ENCODE measurements around the gene MESP2. TPM values are rescaled to one million over a fixed set of nuclear protein-coding genes. Genes with fewer than 3 reads are reported as not detected.

Gene MESP2
- total and polyA plus RNA-seq, 2 of the 13 experiments (the other 11 are each of a cell fraction or from before 2014, with no cell fraction given) = not detected

DNA sequence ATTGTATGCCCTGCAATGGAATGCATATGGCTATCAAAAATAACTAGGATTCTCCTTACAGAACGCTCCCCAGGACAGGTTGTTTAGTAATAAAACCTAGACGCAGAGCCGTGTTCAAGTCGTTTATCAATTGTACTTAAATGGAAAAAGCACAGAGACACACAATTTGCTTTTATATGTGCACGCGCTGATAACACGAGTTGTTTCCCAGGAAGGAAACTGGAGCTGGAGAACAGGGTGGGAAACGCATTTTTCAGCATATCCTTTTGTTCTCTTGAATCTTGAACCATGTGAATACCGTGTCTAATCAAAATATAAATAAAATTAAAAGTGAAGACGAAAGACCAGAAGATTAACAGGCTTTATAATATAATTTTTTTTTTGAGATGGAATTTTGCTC lies 42.2 kb downstream of the MESP2 start:
- intact Hi-C loops (cut with micrococcal nuclease; ENCODE audit: unreplicated experiment) (no loop called here), in situ Hi-C loops (cut with HindIII; ENCODE audit: extremely low pct_ligation_motif_present, low pct_unique_long_range_greater_than_20kb) (no loop called here)
- BruUV-seq (replicated peaks) = no TSS peak
- H3K4me3 ChIP-seq (replicated peaks in 1 of 3; ENCODE audit: insufficient read depth in 1 of 3, low read depth in 2 of 3, low read length in 3 of 3) = no peak overlapping the region
- DNase-seq (ENCODE audit: low spot score) = no peak
- no peaks in the 10 kb centered on the region for H3K9me3 ChIP-seq (ENCODE audit: low read length)
- H4K20me1 ChIP-seq (ENCODE audit: insufficient read depth, low read length) = no peaks in the 10 kb centered on the region
- peaks cover 54% of the 10 kb centered on the region for H3K4me1 ChIP-seq (ENCODE audit: insufficient read depth, low read length)
- ATAC-seq = no peak
- FAIRE-seq = no peak
- H3K27ac ChIP-seq (ENCODE audit: extremely low read length, insufficient read depth, low read length) = no peak overlapping the region
- ChIA-PET CTCF (ENCODE audit: low intra/inter-chr PET ratio, low total read pairs) (no interaction called here), POLR2A (no interaction called here)
- H2AFZ ChIP-seq (ENCODE audit: low read length) = no peak overlapping the region
- H3K79me2 ChIP-seq (ENCODE audit: insufficient read depth, low read length) = peaks cover 9% of the 10 kb centered on the region
- peaks cover 0 to 6% of the 10 kb centered on the region in 2 experiments; a peak in 1 of 5 replicates for H3K27me3 ChIP-seq (ENCODE audit: control insufficient read depth in 1 of 2, insufficient read depth in 2 of 2, low read length in 2 of 2)
- no peaks in the 10 kb centered on the region for H3K36me3 ChIP-seq (replicated peaks in 1 of 2; ENCODE audit: control insufficient read depth in 1 of 2, insufficient read depth in 2 of 2, low read length in 2 of 2)
- WGBS (ENCODE audit: low lambda C conversion rate) = 36% methylated on average over 10 of the region's 10 CpGs
- TF ChIP-seq, protein P1, sequence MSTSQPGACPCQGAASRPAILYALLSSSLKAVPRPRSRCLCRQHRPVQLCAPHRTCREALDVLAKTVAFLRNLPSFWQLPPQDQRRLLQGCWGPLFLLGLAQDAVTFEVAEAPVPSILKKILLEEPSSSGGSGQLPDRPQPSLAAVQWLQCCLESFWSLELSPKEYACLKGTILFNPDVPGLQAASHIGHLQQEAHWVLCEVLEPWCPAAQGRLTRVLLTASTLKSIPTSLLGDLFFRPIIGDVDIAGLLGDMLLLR (CRISPR knock-in tag; IDR thresholded peaks at IDR 0.05) = no peak
- TF ChIP-seq NR2F6 (IDR thresholded peaks at IDR 0.05) (no peak), NR2F6 (CRISPR knock-in tag; IDR thresholded peaks at IDR 0.05) (no peak), SOX5 (CRISPR knock-in tag; IDR thresholded peaks at IDR 0.05; ENCODE audit: borderline replicate concordance) (no peak), FOXA1 (IDR thresholded peaks at IDR 0.05) (no peak), FOXA1 (CRISPR knock-in tag; IDR thresholded peaks at IDR 0.05) (no peak)
- TF ChIP-seq, protein P2, sequence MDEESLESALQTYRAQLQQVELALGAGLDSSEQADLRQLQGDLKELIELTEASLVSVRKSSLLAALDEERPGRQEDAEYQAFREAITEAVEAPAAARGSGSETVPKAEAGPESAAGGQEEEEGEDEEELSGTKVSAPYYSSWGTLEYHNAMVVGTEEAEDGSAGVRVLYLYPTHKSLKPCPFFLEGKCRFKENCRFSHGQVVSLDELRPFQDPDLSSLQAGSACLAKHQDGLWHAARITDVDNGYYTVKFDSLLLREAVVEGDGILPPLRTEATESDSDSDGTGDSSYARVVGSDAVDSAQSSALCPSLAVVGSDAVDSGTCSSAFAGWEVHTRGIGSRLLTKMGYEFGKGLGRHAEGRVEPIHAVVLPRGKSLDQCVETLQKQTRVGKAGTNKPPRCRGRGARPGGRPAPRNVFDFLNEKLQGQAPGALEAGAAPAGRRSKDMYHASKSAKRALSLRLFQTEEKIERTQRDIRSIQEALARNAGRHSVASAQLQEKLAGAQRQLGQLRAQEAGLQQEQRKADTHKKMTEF (CRISPR knock-in tag; IDR thresholded peaks at IDR 0.05) = no peak
- H3K9ac ChIP-seq (ENCODE audit: insufficient read depth, low read depth, low read length) = no peak overlapping the region
- H3K4me2 ChIP-seq (ENCODE audit: low read depth, low read length) = no peak overlapping the region
